ENCODE measurements around the gene NDUFV3. TPM values are rescaled to one million over a fixed set of nuclear protein-coding genes. Genes with fewer than 3 reads are reported as not detected.
"Not testable (repeated sequence)": the region's sequence is repeated elsewhere in the genome, so short reads cannot be mapped to it uniquely, and the experiment has no call there.

The NDUFV3 gene
- total RNA-seq, 4 donors from 2014 or later, result 45.6 to 82.8 (median 64.1) TPM

- H3K36me3 ChIP-seq; H3K27ac ChIP-seq; H3K9me3 ChIP-seq; H3K27me3 ChIP-seq; intact Hi-C loops (cut with DNase I; ENCODE audit: low total_unique reads); DNase-seq; H3K4me3 ChIP-seq: not testable (repeated sequence)
- in situ Hi-C loops (cut with MboI; ENCODE audit: low pct_ligation_motif_present in 1 of 4, low pct_unique_long_range_greater_than_20kb in 1 of 4, low sequenced_read_pairs in 3 of 4), result loop anchor here in 1 of 4 donors (5.0 kb wide), 1 partner anchor 860 kb away; no protein-coding TSS in a partner anchor
- H3K4me1 ChIP-seq, result peaks cover 0 to 18% (median 7%) of the 10 kb centered on the region in 4 donors
- 73% methylated on average over 16 of the region's 16 CpGs; no CpG with 5 or more reads in 1 of the 2 donors for WGBS, 2 donors (ENCODE audit: low coverage in 1 of 2)
Measured at GRCh38 chr21:42937034-42937940, 44.2 kb downstream of the NDUFV3 start.

DNA sequence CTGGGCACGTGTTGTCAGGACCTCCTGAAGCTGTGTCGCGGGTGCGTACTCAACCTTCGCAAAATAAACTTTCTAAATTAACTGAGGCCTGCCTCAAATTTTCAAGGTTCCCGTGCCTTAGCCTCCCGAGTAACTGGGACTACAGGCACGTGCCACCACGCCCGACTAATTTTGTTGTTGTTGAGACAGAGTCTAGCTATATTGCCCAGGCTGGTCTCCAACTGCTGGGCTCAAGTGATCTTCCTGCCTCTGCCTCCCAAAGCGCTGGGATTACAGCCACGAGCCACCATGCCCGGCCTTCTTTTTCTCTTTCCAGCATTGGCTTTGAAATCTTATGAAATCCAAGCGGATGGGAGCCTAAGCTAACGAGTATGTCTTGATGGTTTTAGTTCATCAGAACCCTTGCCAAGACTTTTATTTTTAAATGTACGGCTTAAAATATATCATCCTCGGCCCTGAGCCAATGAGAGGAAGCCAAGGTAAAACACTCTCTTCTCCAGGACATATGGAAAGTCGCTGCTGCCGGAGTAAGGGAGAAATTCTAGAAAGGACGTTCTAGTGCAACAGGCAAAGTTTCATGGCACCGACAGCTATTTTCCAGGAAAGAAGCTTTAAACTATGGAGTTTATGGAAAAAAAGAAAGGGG is 45.0 kb downstream of the NDUFV3 start:
- Histone ChIP-seq H3K27me3 (no peaks in the 10 kb centered on the region), H3K4me1 (peaks cover 0 to 17% (median 7%) of the 10 kb centered on the region in 4 donors), H3K9me3 (no peaks in the 10 kb centered on the region), H3K36me3 (no peaks in the 10 kb centered on the region), H3K4me3 (no peak overlapping the region), H3K27ac (no peak overlapping the region)
- TF ChIP-seq EP300 (IDR thresholded peaks at IDR 0.05; ENCODE audit: low read depth) (no peak), POLR2A (IDR thresholded peaks at IDR 0.05) (no peak), POLR2AphosphoS5 (IDR thresholded peaks at IDR 0.05) (no peak), CTCF (IDR thresholded peaks at IDR 0.05) (no peak)
- no peak for DNase-seq
- intact Hi-C loops (cut with DNase I; ENCODE audit: low total_unique reads) (no loop called here), in situ Hi-C loops (cut with MboI; ENCODE audit: low pct_ligation_motif_present in 1 of 4, low pct_unique_long_range_greater_than_20kb in 1 of 4, low sequenced_read_pairs in 3 of 4) (loop anchor here in 1 of 4 donors (5.0 kb wide), 1 partner anchor 861 kb away; no protein-coding TSS in a partner anchor)
- 88 to 90% methylated on average over 5 to 21 of the region's 21 CpGs for WGBS, 2 donors (ENCODE audit: low coverage in 1 of 2)

DNA sequence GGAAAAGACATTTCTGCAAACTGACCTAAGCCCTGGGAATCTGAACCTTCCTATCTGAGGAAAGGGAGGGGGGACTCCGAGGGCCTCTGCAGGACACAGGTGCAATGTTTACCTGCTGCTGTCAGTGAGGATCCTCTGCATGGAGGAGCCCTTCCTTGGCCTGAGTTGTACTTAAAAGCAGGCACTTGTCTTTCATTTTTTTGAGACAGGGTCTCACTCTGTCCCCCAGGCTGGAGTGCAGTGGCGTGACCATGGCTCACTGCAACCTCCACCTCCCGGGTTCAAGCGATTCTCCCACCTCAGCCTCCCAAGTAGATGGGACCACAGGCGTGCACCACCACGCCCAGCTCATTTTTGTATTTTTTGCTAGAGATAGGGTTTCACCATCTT is 45.5 kb downstream of the NDUFV3 start:
- H3K36me3 ChIP-seq; H3K27ac ChIP-seq; H3K4me3 ChIP-seq; intact Hi-C loops (cut with DNase I; ENCODE audit: low total_unique reads); DNase-seq; H3K9me3 ChIP-seq; H3K27me3 ChIP-seq: not testable (repeated sequence)
- in situ Hi-C loops (cut with MboI; ENCODE audit: low pct_ligation_motif_present in 1 of 4, low pct_unique_long_range_greater_than_20kb in 1 of 4, low sequenced_read_pairs in 3 of 4), result loop anchor here in 1 of 4 donors (5.0 kb wide), 1 partner anchor 861 kb away; no protein-coding TSS in a partner anchor
- WGBS, 2 donors (ENCODE audit: low coverage in 1 of 2), result 90% methylated on average over 6 of the region's 6 CpGs; no CpG with 5 or more reads in 1 of the 2 donors
- H3K4me1 ChIP-seq, result peaks cover 0 to 12% (median 7%) of the 10 kb centered on the region in 4 donors

- Histone ChIP-seq H3K4me1 (peaks cover 0 to 8% (median 7%) of the 10 kb centered on the region in 4 donors), H3K9me3 (no peaks in the 10 kb centered on the region), H3K36me3 (no peaks in the 10 kb centered on the region), H3K27ac (peak overlapping the region; percentile 71 to 81 (median 76)), H3K27me3 (no peaks in the 10 kb centered on the region), H3K4me3 (no peak overlapping the region)
- peak; percentile 73 for DNase-seq
- 27 to 46% methylated on average over 13 to 16 of the region's 16 CpGs for WGBS, 2 donors (ENCODE audit: low coverage in 1 of 2)
- in situ Hi-C loops (cut with MboI; ENCODE audit: low pct_ligation_motif_present in 1 of 4, low pct_unique_long_range_greater_than_20kb in 1 of 4, low sequenced_read_pairs in 3 of 4) (loop anchor here in 1 of 4 donors (5.0 kb wide), 1 partner anchor 862 kb away; no protein-coding TSS in a partner anchor), intact Hi-C loops (cut with DNase I; ENCODE audit: low total_unique reads) (no loop called here)
- no peak for TF ChIP-seq EP300 (IDR thresholded peaks at IDR 0.05; ENCODE audit: low read depth)
- no peak for TF ChIP-seq POLR2A (IDR thresholded peaks at IDR 0.05)
- TF ChIP-seq CTCF (IDR thresholded peaks at IDR 0.05), result no peak
- TF ChIP-seq POLR2AphosphoS5 (IDR thresholded peaks at IDR 0.05), result peak; percentile 9 to 64 (median 52)
Measured at GRCh38 chr21:42939582-42940413, 46.7 kb downstream of the NDUFV3 start.

Measured in transverse colon (tissue), 4 donors.